ENCODE data around the gene MAST4.

DNA sequence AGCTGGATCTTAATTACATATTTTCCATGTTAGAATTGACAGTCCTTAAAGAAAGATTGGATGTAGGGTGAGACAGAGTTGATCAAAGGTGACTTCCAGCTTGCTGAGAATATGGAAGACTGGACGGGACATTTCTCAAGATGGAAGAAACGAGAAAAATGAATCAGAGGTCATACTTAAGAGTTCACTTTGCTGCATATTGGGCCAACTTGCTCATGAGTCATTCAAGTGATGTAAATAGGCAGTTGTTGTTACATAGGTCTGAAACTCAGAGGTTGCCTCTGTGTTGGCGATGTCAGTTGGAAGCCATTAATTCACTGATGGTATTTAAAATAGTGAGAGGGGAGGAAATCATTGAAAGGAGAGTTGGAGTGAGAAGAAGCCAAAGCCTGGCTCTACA lies 467.6 kb downstream of the MAST4 start:
- TF ChIP-seq POLR2A (IDR thresholded peaks at IDR 0.05; ENCODE audit: low read length) (no peak), RFX5 (IDR thresholded peaks at IDR 0.05) (no peak), CBX2 (IDR thresholded peaks at IDR 0.05; ENCODE audit: borderline replicate concordance, low read depth) (no peak), PHF8 (IDR thresholded peaks at IDR 0.05; ENCODE audit: borderline replicate concordance, low read depth) (no peak)
- TF ChIP-seq, protein P1, sequence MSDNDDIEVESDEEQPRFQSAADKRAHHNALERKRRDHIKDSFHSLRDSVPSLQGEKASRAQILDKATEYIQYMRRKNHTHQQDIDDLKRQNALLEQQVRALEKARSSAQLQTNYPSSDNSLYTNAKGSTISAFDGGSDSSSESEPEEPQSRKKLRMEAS (IDR thresholded peaks at IDR 0.05): no peak
- TF ChIP-seq, protein P2, sequence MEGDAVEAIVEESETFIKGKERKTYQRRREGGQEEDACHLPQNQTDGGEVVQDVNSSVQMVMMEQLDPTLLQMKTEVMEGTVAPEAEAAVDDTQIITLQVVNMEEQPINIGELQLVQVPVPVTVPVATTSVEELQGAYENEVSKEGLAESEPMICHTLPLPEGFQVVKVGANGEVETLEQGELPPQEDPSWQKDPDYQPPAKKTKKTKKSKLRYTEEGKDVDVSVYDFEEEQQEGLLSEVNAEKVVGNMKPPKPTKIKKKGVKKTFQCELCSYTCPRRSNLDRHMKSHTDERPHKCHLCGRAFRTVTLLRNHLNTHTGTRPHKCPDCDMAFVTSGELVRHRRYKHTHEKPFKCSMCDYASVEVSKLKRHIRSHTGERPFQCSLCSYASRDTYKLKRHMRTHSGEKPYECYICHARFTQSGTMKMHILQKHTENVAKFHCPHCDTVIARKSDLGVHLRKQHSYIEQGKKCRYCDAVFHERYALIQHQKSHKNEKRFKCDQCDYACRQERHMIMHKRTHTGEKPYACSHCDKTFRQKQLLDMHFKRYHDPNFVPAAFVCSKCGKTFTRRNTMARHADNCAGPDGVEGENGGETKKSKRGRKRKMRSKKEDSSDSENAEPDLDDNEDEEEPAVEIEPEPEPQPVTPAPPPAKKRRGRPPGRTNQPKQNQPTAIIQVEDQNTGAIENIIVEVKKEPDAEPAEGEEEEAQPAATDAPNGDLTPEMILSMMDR (IDR thresholded peaks at IDR 0.05): no peak
- TF ChIP-seq, protein P3, sequence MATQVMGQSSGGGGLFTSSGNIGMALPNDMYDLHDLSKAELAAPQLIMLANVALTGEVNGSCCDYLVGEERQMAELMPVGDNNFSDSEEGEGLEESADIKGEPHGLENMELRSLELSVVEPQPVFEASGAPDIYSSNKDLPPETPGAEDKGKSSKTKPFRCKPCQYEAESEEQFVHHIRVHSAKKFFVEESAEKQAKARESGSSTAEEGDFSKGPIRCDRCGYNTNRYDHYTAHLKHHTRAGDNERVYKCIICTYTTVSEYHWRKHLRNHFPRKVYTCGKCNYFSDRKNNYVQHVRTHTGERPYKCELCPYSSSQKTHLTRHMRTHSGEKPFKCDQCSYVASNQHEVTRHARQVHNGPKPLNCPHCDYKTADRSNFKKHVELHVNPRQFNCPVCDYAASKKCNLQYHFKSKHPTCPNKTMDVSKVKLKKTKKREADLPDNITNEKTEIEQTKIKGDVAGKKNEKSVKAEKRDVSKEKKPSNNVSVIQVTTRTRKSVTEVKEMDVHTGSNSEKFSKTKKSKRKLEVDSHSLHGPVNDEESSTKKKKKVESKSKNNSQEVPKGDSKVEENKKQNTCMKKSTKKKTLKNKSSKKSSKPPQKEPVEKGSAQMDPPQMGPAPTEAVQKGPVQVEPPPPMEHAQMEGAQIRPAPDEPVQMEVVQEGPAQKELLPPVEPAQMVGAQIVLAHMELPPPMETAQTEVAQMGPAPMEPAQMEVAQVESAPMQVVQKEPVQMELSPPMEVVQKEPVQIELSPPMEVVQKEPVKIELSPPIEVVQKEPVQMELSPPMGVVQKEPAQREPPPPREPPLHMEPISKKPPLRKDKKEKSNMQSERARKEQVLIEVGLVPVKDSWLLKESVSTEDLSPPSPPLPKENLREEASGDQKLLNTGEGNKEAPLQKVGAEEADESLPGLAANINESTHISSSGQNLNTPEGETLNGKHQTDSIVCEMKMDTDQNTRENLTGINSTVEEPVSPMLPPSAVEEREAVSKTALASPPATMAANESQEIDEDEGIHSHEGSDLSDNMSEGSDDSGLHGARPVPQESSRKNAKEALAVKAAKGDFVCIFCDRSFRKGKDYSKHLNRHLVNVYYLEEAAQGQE (IDR thresholded peaks at IDR 0.05): no peak

Measured in A549 (cell line).